GM12801 (cell line): ENCODE data around the gene TRABD2B.

ENCODE experiments used
- CTCF ChIP-seq: IDR thresholded peaks from one replicate; pipeline ENCODE4 v1.5.1; 2011; ENCODE audit warnings: control low read depth; ENCODE audit not compliant: insufficient read length; ENCODE audit errors: extremely low read depth

The TRABD2B gene

GRCh38 chr1:48003741-48004531 lies 6.8 kb upstream of the TRABD2B start:
- TF ChIP-seq CTCF, result no peak

GRCh38 chr1:48002142-48002541 lies 5.0 kb upstream of the TRABD2B start:
- TF ChIP-seq CTCF, result no peak

- TF ChIP-seq CTCF, result no peak
These were observed 4.5 kb upstream of the TRABD2B start for GRCh38 chr1:48001696-48002095.

- no peak for TF ChIP-seq CTCF
These were observed 3.7 kb upstream of the TRABD2B start for GRCh38 chr1:48000883-48001282.

- TF ChIP-seq CTCF, result no peak
These were observed 1.9 kb upstream of the TRABD2B start for GRCh38 chr1:47999097-47999496.

- no peak for TF ChIP-seq CTCF
These were observed 1.3 kb upstream of the TRABD2B start for GRCh38 chr1:47998396-47998990.

- TF ChIP-seq CTCF, result no peak
These were observed 569 bp downstream of the TRABD2B start for GRCh38 chr1:47996406-47997226.
